Kidney (tissue), 14 donors: ENCODE measurements around the gene METTL13. TPM values are rescaled to one million over a fixed set of nuclear protein-coding genes. Genes with fewer than 3 reads are reported as not detected.

Experiments used
- DNase-seq, 5 donors: peaks; one replicate each; pipeline ENCODE4 v3.0.0-alpha.2; 2013 to 2020
- FAIRE-seq: peaks from 2 replicates; lab custom pipeline; 2012; peaks lifted over from hg19 to GRCh38; lab: Jason Lieb, UNC
- H3K27ac ChIP-seq, 2 donors: one replicate each; pipeline ENCODE4 v1.7.0; 2013; ENCODE audit warnings: low read depth in 2 of 2, low read length in 2 of 2, inconsistent platforms in 1 of 2
- H3K27me3 ChIP-seq: one replicate; pipeline ENCODE4 v1.7.1; 2013; ENCODE audit warnings: low read length, inconsistent platforms; ENCODE audit not compliant: control insufficient read depth, insufficient read depth
- H3K36me3 ChIP-seq, 3 donors: one replicate each; pipeline versions ENCODE4 v1.7.0 to v1.7.1; 2013; ENCODE audit warnings: low read length in 3 of 3, control low read depth in 1 of 3, inconsistent platforms in 1 of 3; ENCODE audit not compliant: insufficient read depth in 3 of 3, control insufficient read depth in 2 of 3
- H3K4me1 ChIP-seq, 3 donors: one replicate each; pipeline versions ENCODE4 v1.7.0 to v1.7.1; 2013; ENCODE audit warnings: low read length in 3 of 3, inconsistent platforms in 1 of 3, low read depth in 1 of 3; ENCODE audit not compliant: control insufficient read depth in 2 of 3, insufficient read depth in 2 of 3
- H3K4me3 ChIP-seq, 3 donors: one replicate each; pipeline versions ENCODE4 v1.7.0 to v1.8.1; 2013; ENCODE audit warnings: low read length in 3 of 3, control low read depth in 1 of 3, inconsistent platforms in 1 of 3
- H3K9ac ChIP-seq, 3 donors: one replicate each; pipeline versions ENCODE4 v1.7.0 to v1.7.1; 2013; ENCODE audit warnings: low read length in 3 of 3, control low read depth in 1 of 3, inconsistent platforms in 1 of 3
- H3K9me3 ChIP-seq, 3 donors: one replicate each; pipeline versions ENCODE4 v1.7.0 to v1.7.1; 2013; ENCODE audit warnings: low read length in 3 of 3, control low read depth in 1 of 3, inconsistent platforms in 1 of 3; ENCODE audit not compliant: control insufficient read depth in 2 of 3, insufficient read depth in 1 of 3
- CTCF ChIP-seq: IDR thresholded peaks from 3 replicates; pipeline ENCODE4 v1.5.1; 2012; ENCODE audit warnings: mild to moderate bottlenecking, moderate library complexity, borderline replicate concordance; ENCODE audit not compliant: insufficient read depth; ENCODE audit errors: extremely low read depth
- intact Hi-C: fragments of 100-400 bp; cut with DNase I; formaldehyde crosslinking; loops from one replicate; pipeline ENCODE4 v1.11.1; 2022
- polyA plus RNA-seq: library from polyadenylated mRNA; stranded (reverse); fragments of 350-450 nt; fragmentation: Illumina TruSeq; extraction: RNeasy Lipid Tissue Mini Kit (QIAGEN cat#74804); gene quantifications from one replicate; pipeline ENCODE4 v1.2.3, GENCODE V29; 2014; ENCODE audit warnings: low read depth, low replicate concordance; ENCODE audit not compliant: insufficient read depth
- total RNA-seq: library from RNA; stranded (reverse); fragmentation: NEBNext Ultra II Directional; extraction: Animal tissue kit (Norgen Biotek cat#: 25700); gene quantifications from one replicate; pipeline ENCODE4 v1.2.1, GENCODE V29; 2021
- donor health status: control.
- donor health status: control.
- donor health status: control.
- donor health status: control.
- donor health status: control.
- donor health status: DM: yes; HTN: yes; CAD: no.
- donor health status: Normal renal cell carcinoma (clear cell type).

Gene METTL13
- total and polyA plus RNA-seq, 2 donors from 2014 or later: 24.5 to 29.0 TPM

- no peak for TF ChIP-seq CTCF
- FAIRE-seq: no peak
- Histone ChIP-seq H3K27me3 (no peaks in the 10 kb centered on the region), H3K27ac (no peak overlapping the region), H3K4me3 (no peak overlapping the region), H3K9ac (no peak overlapping the region), H3K9me3 (no peaks in the 10 kb centered on the region), H3K4me1 (peaks cover 0 to 6% (median 0%) of the 10 kb centered on the region in 3 donors), H3K36me3 (peaks cover 3 to 68% (median 52%) of the 10 kb centered on the region in 3 donors)
- no peak for DNase-seq
- intact Hi-C loops: no loop called here
These were observed 7.2 kb downstream of the METTL13 start for GRCh38 chr1:171788696-171789095.

- Histone ChIP-seq H3K4me3 (no peak overlapping the region), H3K9me3 (no peaks in the 10 kb centered on the region), H3K9ac (no peak overlapping the region), H3K27me3 (no peaks in the 10 kb centered on the region), H3K4me1 (peaks cover 0 to 3% (median 0%) of the 10 kb centered on the region in 3 donors), H3K36me3 (peaks cover 7 to 74% (median 52%) of the 10 kb centered on the region in 3 donors), H3K27ac (no peak overlapping the region)
- DNase-seq: no peak
- no peak for TF ChIP-seq CTCF
- no peak for FAIRE-seq
- intact Hi-C loops: no loop called here
These were observed 8.9 kb downstream of the METTL13 start for GRCh38 chr1:171790318-171790717.

GRCh38 chr1:171792656-171793369 lies 11.4 kb downstream of the METTL13 start:
- no peak overlapping the region for H3K9ac ChIP-seq
- H3K27me3 ChIP-seq: no peaks in the 10 kb centered on the region
- no peak overlapping the region for H3K4me3 ChIP-seq
- FAIRE-seq (no peak), DNase-seq (no peak)
- intact Hi-C loops: no loop called here
- H3K4me1 ChIP-seq: no peaks in the 10 kb centered on the region
- TF ChIP-seq CTCF: no peak
- peaks cover 6 to 66% (median 49%) of the 10 kb centered on the region in 3 donors for H3K36me3 ChIP-seq
- no peak overlapping the region for H3K27ac ChIP-seq
- no peaks in the 10 kb centered on the region for H3K9me3 ChIP-seq

- no peak for DNase-seq
- no peaks in the 10 kb centered on the region for H3K4me1 ChIP-seq
- intact Hi-C loops: no loop called here
- H3K27me3 ChIP-seq: no peaks in the 10 kb centered on the region
- H3K9ac ChIP-seq: no peak overlapping the region
- no peaks in the 10 kb centered on the region for H3K9me3 ChIP-seq
- no peak overlapping the region for H3K4me3 ChIP-seq
- no peak overlapping the region for H3K27ac ChIP-seq
- H3K36me3 ChIP-seq: peaks cover 6 to 61% (median 43%) of the 10 kb centered on the region in 3 donors
- TF ChIP-seq CTCF: no peak
- FAIRE-seq: no peak
These were observed 12.2 kb downstream of the METTL13 start for GRCh38 chr1:171793636-171794035.
